Ishikawa (cell line): Measurements from ENCODE around the gene OLAH.

Source experiments
- CEBPB ChIP-seq: IDR thresholded peaks from 2 replicates; pipeline ENCODE4 v1.6.1; 2012
- CREB1 ChIP-seq: IDR thresholded peaks from 2 replicates; pipeline ENCODE4 v1.6.1; 2012; ENCODE audit warnings: low read depth
- EGR1 ChIP-seq: IDR thresholded peaks from 2 replicates; pipeline ENCODE4 v1.6.1; 2012
- EP300 ChIP-seq: IDR thresholded peaks from 2 replicates; pipeline ENCODE4 v1.6.1; 2012; ENCODE audit warnings: borderline replicate concordance
- FOXM1 ChIP-seq: IDR thresholded peaks from 2 replicates; pipeline ENCODE4 v1.6.1; 2012; ENCODE audit warnings: low read depth, borderline replicate concordance
- NFIC ChIP-seq: IDR thresholded peaks from 2 replicates; pipeline ENCODE4 v1.6.1; 2012
- RAD21 ChIP-seq: IDR thresholded peaks from 2 replicates; pipeline ENCODE4 v1.6.1; 2012; ENCODE audit warnings: low read depth
- REST ChIP-seq: IDR thresholded peaks from 2 replicates; pipeline ENCODE4 v1.6.1; 2012; ENCODE audit warnings: low read depth, mild to moderate bottlenecking
- TAF1 ChIP-seq: IDR thresholded peaks from 2 replicates; pipeline ENCODE4 v1.6.1; 2012; ENCODE audit warnings: low read depth, mild to moderate bottlenecking
- TCF12 ChIP-seq: IDR thresholded peaks from 2 replicates; pipeline ENCODE4 v1.6.1; 2012; ENCODE audit warnings: low read depth
- TEAD4 ChIP-seq: IDR thresholded peaks from 2 replicates; pipeline ENCODE4 v1.6.1; 2012
- USF1 ChIP-seq: IDR thresholded peaks from 2 replicates; pipeline ENCODE4 v1.6.1; 2012
- YY1 ChIP-seq: IDR thresholded peaks from 2 replicates; pipeline ENCODE4 v1.6.1; 2012; ENCODE audit warnings: low read depth
- TF ChIP-seq, protein P1 (sequence below): IDR thresholded peaks from 2 replicates; pipeline ENCODE4 v1.6.1; 2012

DNA sequence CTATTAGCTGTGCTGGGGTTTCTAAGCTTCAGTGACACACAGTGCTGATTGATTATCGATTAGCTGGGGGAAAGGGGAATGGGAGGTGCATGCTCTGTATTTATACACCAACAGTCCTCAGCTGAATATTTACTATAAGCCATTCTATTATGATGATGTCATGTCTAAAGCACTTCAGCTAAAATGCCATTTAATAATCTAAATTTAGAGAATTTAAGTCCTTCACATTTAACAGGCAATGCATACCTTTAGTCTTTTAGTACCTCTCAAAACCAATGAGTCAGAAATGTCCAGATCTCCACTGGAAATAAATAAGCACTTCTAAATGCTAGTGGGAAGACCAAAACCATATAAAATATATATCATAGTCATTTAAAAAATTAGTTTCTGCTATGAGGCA lies 78.0 kb downstream of the OLAH start:
- TF ChIP-seq, protein P1, sequence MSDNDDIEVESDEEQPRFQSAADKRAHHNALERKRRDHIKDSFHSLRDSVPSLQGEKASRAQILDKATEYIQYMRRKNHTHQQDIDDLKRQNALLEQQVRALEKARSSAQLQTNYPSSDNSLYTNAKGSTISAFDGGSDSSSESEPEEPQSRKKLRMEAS = no peak
- TF ChIP-seq TAF1 (no peak), NFIC (no peak), USF1 (no peak), EP300 (no peak), RAD21 (no peak), CEBPB (no peak), REST (no peak), CREB1 (no peak), EGR1 (no peak), TEAD4 (no peak), YY1 (no peak), FOXM1 (no peak), TCF12 (no peak)
